ENCODE measurements around the gene CDADC1.

DNA sequence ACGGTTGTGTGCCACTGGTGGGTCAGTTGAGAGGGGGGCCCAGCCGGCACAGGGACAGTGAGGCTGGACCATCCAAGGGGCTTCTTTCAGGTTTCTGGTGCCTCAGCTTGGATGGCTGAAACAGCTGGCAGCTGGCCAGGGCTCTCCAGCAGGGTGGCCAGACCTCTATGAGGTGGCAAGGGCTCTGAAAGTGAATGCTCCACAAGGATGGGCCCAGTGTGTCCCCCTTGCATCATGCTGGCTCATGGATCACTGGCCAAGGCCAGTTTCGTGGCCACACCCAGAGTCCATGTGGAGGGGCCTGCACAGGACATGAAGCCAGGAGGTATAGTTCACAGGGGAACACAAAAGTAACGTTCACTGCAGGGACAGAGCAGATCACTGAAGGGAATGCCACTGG is 49.6 kb downstream of the CDADC1 start:
- TF ChIP-seq, protein P1, sequence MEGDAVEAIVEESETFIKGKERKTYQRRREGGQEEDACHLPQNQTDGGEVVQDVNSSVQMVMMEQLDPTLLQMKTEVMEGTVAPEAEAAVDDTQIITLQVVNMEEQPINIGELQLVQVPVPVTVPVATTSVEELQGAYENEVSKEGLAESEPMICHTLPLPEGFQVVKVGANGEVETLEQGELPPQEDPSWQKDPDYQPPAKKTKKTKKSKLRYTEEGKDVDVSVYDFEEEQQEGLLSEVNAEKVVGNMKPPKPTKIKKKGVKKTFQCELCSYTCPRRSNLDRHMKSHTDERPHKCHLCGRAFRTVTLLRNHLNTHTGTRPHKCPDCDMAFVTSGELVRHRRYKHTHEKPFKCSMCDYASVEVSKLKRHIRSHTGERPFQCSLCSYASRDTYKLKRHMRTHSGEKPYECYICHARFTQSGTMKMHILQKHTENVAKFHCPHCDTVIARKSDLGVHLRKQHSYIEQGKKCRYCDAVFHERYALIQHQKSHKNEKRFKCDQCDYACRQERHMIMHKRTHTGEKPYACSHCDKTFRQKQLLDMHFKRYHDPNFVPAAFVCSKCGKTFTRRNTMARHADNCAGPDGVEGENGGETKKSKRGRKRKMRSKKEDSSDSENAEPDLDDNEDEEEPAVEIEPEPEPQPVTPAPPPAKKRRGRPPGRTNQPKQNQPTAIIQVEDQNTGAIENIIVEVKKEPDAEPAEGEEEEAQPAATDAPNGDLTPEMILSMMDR (IDR thresholded peaks at IDR 0.05) = no peak
- no peak for TF ChIP-seq EZH2 (IDR thresholded peaks at IDR 0.05)

All from neural progenitor cell (in vitro differentiated cells).